HG03175 (cell line): ENCODE results near the gene ENPP6.
A peak's percentile ranks its signal among the peaks of the same experiment; 100 is the strongest.

Source experiments
- ATAC-seq: cut with Tn5 transposase; IDR thresholded peaks from one replicate; pipeline ENCODE4 v1.9.1; 2021; ENCODE audit warnings: mild to moderate bottlenecking, moderate library complexity; ENCODE audit not compliant: unreplicated experiment

The ENPP6 gene

GRCh38 chr4:184110452-184111224 is 107.0 kb downstream of the ENPP6 start:
- no peak for ATAC-seq

- ATAC-seq = no peak
Measured at GRCh38 chr4:184108006-184108501, 109.6 kb downstream of the ENPP6 start.

GRCh38 chr4:184104419-184105101 is 113.1 kb downstream of the ENPP6 start:
- ATAC-seq = peak; percentile 56

- no peak for ATAC-seq
Measured at GRCh38 chr4:184103527-184104264, 114.0 kb downstream of the ENPP6 start.

- no peak for ATAC-seq
Measured at GRCh38 chr4:184102927-184103326, 114.7 kb downstream of the ENPP6 start.

- no peak for ATAC-seq
Measured at GRCh38 chr4:184102488-184102887, 115.2 kb downstream of the ENPP6 start.

- ATAC-seq = no peak
Measured at GRCh38 chr4:184101711-184102110, 116.0 kb downstream of the ENPP6 start.

GRCh38 chr4:184100297-184100885 is 117.3 kb downstream of the ENPP6 start:
- ATAC-seq = peak; percentile 42

GRCh38 chr4:184099535-184099966 is 118.1 kb downstream of the ENPP6 start:
- ATAC-seq = no peak

GRCh38 chr4:184099000-184099399 is 118.7 kb downstream of the ENPP6 start:
- no peak for ATAC-seq

- ATAC-seq = no peak
Measured at GRCh38 chr4:184097815-184098214, 119.9 kb downstream of the ENPP6 start.

- ATAC-seq = peak; percentile 80
Measured at GRCh38 chr4:184097241-184097605, 120.5 kb downstream of the ENPP6 start.

- no peak for ATAC-seq
Measured at GRCh38 chr4:184096561-184097240, 121.0 kb downstream of the ENPP6 start.

GRCh38 chr4:184094532-184095159 is 123.0 kb downstream of the ENPP6 start:
- ATAC-seq = no peak

- no peak for ATAC-seq
Measured at GRCh38 chr4:184091986-184092385, 125.7 kb downstream of the ENPP6 start.

GRCh38 chr4:184090571-184090970 is 127.1 kb downstream of the ENPP6 start:
- no peak for ATAC-seq

GRCh38 chr4:184080674-184081073 is 137.0 kb downstream of the ENPP6 start:
- no peak for ATAC-seq

GRCh38 chr4:184074677-184075388 is 142.8 kb downstream of the ENPP6 start:
- ATAC-seq = no peak

GRCh38 chr4:184067931-184068554 is 149.6 kb downstream of the ENPP6 start:
- ATAC-seq = no peak
